Hepatocyte (in vitro differentiated cells): ENCODE measurements around the gene OR8B12. TPM values are rescaled to one million over a fixed set of nuclear protein-coding genes. Genes with fewer than 3 reads are reported as not detected.

Source experiments
- DNase-seq: peaks from one replicate; pipeline ENCODE4 v3.0.0-alpha.2; 2016; ENCODE audit warnings: low spot score
- H2AFZ ChIP-seq: fragments of 200-600 bp; sonication (generic); 2 replicates; pipeline ENCODE4 v1.6.0; 2016; ENCODE audit warnings: antibody characterized with exemption, mild to moderate bottlenecking
- H3K27ac ChIP-seq: fragments of 200-600 bp; sonication (generic); 2 replicates; pipeline ENCODE4 v1.5.1; 2016; ENCODE audit warnings: mild to moderate bottlenecking
- H3K27me3 ChIP-seq: fragments of 200-600 bp; sonication (generic); 2 replicates; pipeline ENCODE4 v1.6.1; 2016
- H3K36me3 ChIP-seq: fragments of 200-600 bp; sonication (generic); replicated peaks from 2 replicates; pipeline ENCODE4 v1.5.1; 2016; ENCODE audit warnings: low read depth; ENCODE audit not compliant: insufficient read depth
- H3K4me1 ChIP-seq: fragments of 200-600 bp; sonication (generic); 2 replicates; pipeline ENCODE4 v1.5.1; 2016; ENCODE audit warnings: mild to moderate bottlenecking, moderate library complexity; ENCODE audit not compliant: insufficient read depth
- H3K4me2 ChIP-seq: fragments of 200-600 bp; sonication (generic); 2 replicates; pipeline ENCODE4 v1.6.0; 2016
- H3K4me3 ChIP-seq: fragments of 200-600 bp; sonication (generic); 2 replicates; pipeline ENCODE4 v1.5.1; 2016; ENCODE audit warnings: mild to moderate bottlenecking
- H3K79me2 ChIP-seq: fragments of 200-600 bp; sonication (generic); 2 replicates; pipeline ENCODE4 v1.6.0; 2017; ENCODE audit warnings: mild to moderate bottlenecking
- H3K9me2 ChIP-seq: fragments of 200-600 bp; sonication (generic); replicated peaks from 2 replicates; pipeline ENCODE4 v1.6.0; 2017; ENCODE audit warnings: mild to moderate bottlenecking; ENCODE audit not compliant: insufficient read depth
- H3K9me3 ChIP-seq: fragments of 200-600 bp; sonication (generic); 2 replicates; pipeline ENCODE4 v1.5.1; 2016; ENCODE audit warnings: low read depth, mild to moderate bottlenecking
- H4K20me1 ChIP-seq: fragments of 200-600 bp; sonication (generic); 2 replicates; pipeline ENCODE4 v1.6.0; 2016; ENCODE audit warnings: mild to moderate bottlenecking; ENCODE audit not compliant: insufficient read depth, poor library complexity, severe bottlenecking
- CTCF ChIP-seq: fragments of 200-600 bp; sonication (generic); IDR thresholded peaks from 2 replicates; pipeline ENCODE4 v1.5.1; 2016; ENCODE audit warnings: antibody characterized with exemption, mild to moderate bottlenecking; ENCODE audit not compliant: poor library complexity
- EZH2 ChIP-seq: fragments of 200-600 bp; sonication (generic); IDR thresholded peaks from 2 replicates; pipeline ENCODE4 v1.6.1; 2016; ENCODE audit warnings: antibody characterized with exemption, mild to moderate bottlenecking, borderline replicate concordance
- EZH2phosphoT487 ChIP-seq: fragments of 200-600 bp; sonication (generic); IDR thresholded peaks from one replicate; pipeline ENCODE4 v1.6.1; 2018; ENCODE audit warnings: antibody characterized with exemption, mild to moderate bottlenecking, low read depth, moderate library complexity; ENCODE audit not compliant: unreplicated experiment, severe bottlenecking
- WGBS: methylation state at CpG from one replicate; pipeline ENCODE4 v1.1.6; 2016; ENCODE audit warnings: low lambda C conversion rate; ENCODE audit errors: missing lambda C conversion rate; 5-methylcytosine and 5-hydroxymethylcytosine counted together
- polyA plus RNA-seq: library from polyadenylated mRNA; unstranded; fragments of >200 nt; fragmentation: Nextera tagmentation; extraction: Ambion mirVana; gene quantifications from 2 replicates; pipeline ENCODE4 v1.2.1, GENCODE V29; 2016
- total RNA-seq: library from RNA; depleted of rRNA; stranded (reverse); fragments of >200 nt; gene quantifications from 2 replicates; pipeline ENCODE4 v1.2.3, GENCODE V29; 2014

OR8B12 gene
- not detected in 2 replicates for total RNA-seq
- polyA plus RNA-seq, result not detected in 2 replicates

GRCh38 chr11:124543554-124543953 lies at the start of gene OR8B12:
Gene OR8B12 (minus strand): TSS chr11:124543654. CDS start chr11:124543654, 0 bp downstream.
- H3K36me3 ChIP-seq, result no peaks in the 10 kb centered on the region
- no peaks in the 10 kb centered on the region for H3K79me2 ChIP-seq
- H3K4me2 ChIP-seq, result no peak within 1 kb of the TSS
- 90% methylated on average over 5 of the region's 5 CpGs for WGBS
- H3K27ac ChIP-seq, result no peak within 1 kb of the TSS
- H4K20me1 ChIP-seq, result no peaks in the 10 kb centered on the region
- no peak for DNase-seq
- H3K27me3 ChIP-seq, result no peaks in the 10 kb centered on the region
- TF ChIP-seq EZH2phosphoT487 (no peak), EZH2 (no peak), CTCF (no peak)
- no peak within 1 kb of the TSS for H3K4me3 ChIP-seq
- H3K4me1 ChIP-seq, result no peaks in the 10 kb centered on the region
- no peak within 1 kb of the TSS for H2AFZ ChIP-seq
- no peaks in the 10 kb centered on the region for H3K9me3 ChIP-seq
- H3K9me2 ChIP-seq, result no peaks in the 10 kb centered on the region

GRCh38 chr11:124592627-124593026 lies 49.2 kb upstream of the OR8B12 start:
- 90% methylated on average over 6 of the region's 6 CpGs for WGBS
- no peak for DNase-seq
- no peaks in the 10 kb centered on the region for H3K36me3 ChIP-seq
- H3K4me2 ChIP-seq, result no peak overlapping the region
- H3K4me3 ChIP-seq, result no peak overlapping the region
- peaks cover 11% of the 10 kb centered on the region for H3K27me3 ChIP-seq
- H3K27ac ChIP-seq, result no peak overlapping the region
- H3K9me3 ChIP-seq, result no peaks in the 10 kb centered on the region
- H2AFZ ChIP-seq, result no peak overlapping the region
- H3K79me2 ChIP-seq, result no peaks in the 10 kb centered on the region
- no peaks in the 10 kb centered on the region for H3K4me1 ChIP-seq
- H3K9me2 ChIP-seq, result no peaks in the 10 kb centered on the region
- no peaks in the 10 kb centered on the region for H4K20me1 ChIP-seq
- no peak for TF ChIP-seq CTCF
- TF ChIP-seq EZH2phosphoT487, result no peak
- no peak for TF ChIP-seq EZH2

GRCh38 chr11:124591430-124591829 lies 48.0 kb upstream of the OR8B12 start:
- Histone ChIP-seq H3K4me2 (no peak overlapping the region), H3K4me3 (no peak overlapping the region), H3K9me3 (no peaks in the 10 kb centered on the region), H3K27ac (no peak overlapping the region), H3K27me3 (peaks cover 4% of the 10 kb centered on the region), H3K4me1 (no peaks in the 10 kb centered on the region), H3K36me3 (no peaks in the 10 kb centered on the region), H2AFZ (no peak overlapping the region), H3K79me2 (no peaks in the 10 kb centered on the region), H3K9me2 (no peaks in the 10 kb centered on the region), H4K20me1 (no peaks in the 10 kb centered on the region)
- DNase-seq, result no peak
- WGBS, result 76% methylated on average over 2 of the region's 2 CpGs
- TF ChIP-seq EZH2phosphoT487 (no peak), CTCF (no peak), EZH2 (no peak)
